Body of pancreas (tissue), 4 donors: Measurements from ENCODE around the gene MT1A. TPM values are rescaled to one million over a fixed set of nuclear protein-coding genes. Genes with fewer than 3 reads are reported as not detected.
"Not testable (repeated sequence)": the region's sequence is repeated elsewhere in the genome, so short reads cannot be mapped to it uniquely, and the experiment has no call there.

Source experiments
- ATAC-seq: fragments of 150-250 bp; one replicate; pipeline ENCODE4 v1.9.1; 2016
- DNase-seq, 4 donors: peaks; one replicate each; pipeline ENCODE4 v3.0.0-alpha.2; 2019
- H3K27ac ChIP-seq, 4 donors: fragments of 200-600 bp; sonication (generic); 1 replicate in 3 of 4; 2 replicates in 1 of 4; pipeline versions ENCODE4 v1.5.1 to v1.6.1; 2016 to 2019; ENCODE audit warnings: mild to moderate bottlenecking in 1 of 4, mixed read lengths in 1 of 4, moderate library complexity in 1 of 4
- H3K27me3 ChIP-seq, 2 donors: fragments of 200-600 bp; sonication (generic); one replicate each; pipeline ENCODE4 v1.6.0; 2016; ENCODE audit warnings: mild to moderate bottlenecking in 1 of 2
- H3K36me3 ChIP-seq, 2 donors: fragments of 200-600 bp; sonication (generic); replicated peaks in 1 of 2; 2 replicates each; pipeline ENCODE4 v1.5.1; 2016; ENCODE audit warnings: low read depth in 2 of 2; ENCODE audit not compliant: insufficient read depth in 1 of 2
- H3K4me1 ChIP-seq: fragments of 200-600 bp; sonication (generic); one replicate; pipeline ENCODE4 v1.6.0; 2016
- H3K4me3 ChIP-seq, 2 donors: fragments of 200-600 bp; sonication (generic); 1 replicate in 1 of 2; 2 replicates in 1 of 2; pipeline ENCODE4 v1.5.1; 2016 to 2019
- H3K9me3 ChIP-seq, 3 donors: fragments of 200-600 bp; sonication (generic); 1 replicate in 2 of 3; 2 replicates in 1 of 3; pipeline ENCODE4 v1.5.1; 2016
- CTCF ChIP-seq, 7 experiments: fragments of 450-650 bp in 4 of 7; fragments of 200-600 bp in 3 of 7; sonication (generic) in 3 of 7; IDR thresholded peaks; one replicate each; pipeline ENCODE4 v1.5.1; 2016 to 2019; ENCODE audit warnings: antibody characterized with exemption in 7 of 7
- POLR2A ChIP-seq, 3 donors: fragments of 450-650 bp; IDR thresholded peaks; one replicate each; pipeline ENCODE4 v1.6.1; 2016; ENCODE audit warnings: antibody characterized with exemption in 3 of 3, mild to moderate bottlenecking in 2 of 3
- WGBS, 2 donors: methylation state at CpG; one replicate each; pipeline ENCODE4 v1.1.5; 2017; 5-methylcytosine and 5-hydroxymethylcytosine counted together
- intact Hi-C: fragments of 100-400 bp; cut with DNase I; formaldehyde crosslinking; loops from one replicate; pipeline ENCODE4 v1.15.1; 2023
- total RNA-seq, 2 donors: library from RNA; depleted of rRNA; stranded (reverse); fragments of >200 nt; gene quantifications; one replicate each; pipeline ENCODE4 v1.1.0, GENCODE V29; 2016

Gene MT1A
- total RNA-seq, 2 donors from 2014 or later = 268 TPM; not detected in 1

- ATAC-seq = peak; percentile 34
- Histone ChIP-seq H3K4me3 (no peak within 1 kb of the TSS), H3K36me3 (no peaks in the 10 kb centered on the region), H3K27me3 (no peaks in the 10 kb centered on the region), H3K4me1 (peaks cover 47% of the 10 kb centered on the region), H3K9me3 (no peaks in the 10 kb centered on the region), H3K27ac (peak within 1 kb of the TSS; percentile 23 to 91 (median 83))
- WGBS, 2 donors = 13 to 32% methylated on average over 28 to 38 of the region's 38 CpGs
- TF ChIP-seq CTCF (IDR thresholded peaks at IDR 0.05) (no peak), POLR2A (IDR thresholded peaks at IDR 0.05) (no peak)
- peak; percentile 51 to 81 (median 62) for DNase-seq
- intact Hi-C loops = no loop called here
These were observed 30.8 kb downstream of the MT1A start, which contains the start of gene MT1H for GRCh38 chr16:56669005-56669839. TSS of gene MT1H (plus strand) at chr16:56669814. CDS start at chr16:56669885, 71 bp downstream.

- TF ChIP-seq CTCF (IDR thresholded peaks at IDR 0.05) (no peak), POLR2A (IDR thresholded peaks at IDR 0.05) (no peak)
- intact Hi-C loops = no loop called here
- no peak for DNase-seq
- WGBS, 2 donors = 18 to 21% methylated on average over 15 to 19 of the region's 19 CpGs
- no peak overlapping the region for H3K4me3 ChIP-seq
- no peak for ATAC-seq
- H3K36me3 ChIP-seq = no peaks in the 10 kb centered on the region
- no peaks in the 10 kb centered on the region for H3K9me3 ChIP-seq
- peaks cover 48% of the 10 kb centered on the region for H3K4me1 ChIP-seq
- peak overlapping the region in 3 of 4 donors; percentile 82 to 91 (median 84) for H3K27ac ChIP-seq
- no peaks in the 10 kb centered on the region for H3K27me3 ChIP-seq
These were observed 31.6 kb downstream of the MT1A start for GRCh38 chr16:56669840-56670619.

GRCh38 chr16:56670620-56670934 is 32.1 kb downstream of the MT1A start:
- no peaks in the 10 kb centered on the region for H3K9me3 ChIP-seq
- H3K4me1 ChIP-seq = peaks cover 48% of the 10 kb centered on the region
- TF ChIP-seq CTCF (IDR thresholded peaks at IDR 0.05) = no peak
- no peak for TF ChIP-seq POLR2A (IDR thresholded peaks at IDR 0.05)
- no peaks in the 10 kb centered on the region for H3K27me3 ChIP-seq
- DNase-seq (no peak), ATAC-seq (no peak)
- 21 to 68% methylated on average over 2 of the region's 2 CpGs for WGBS, 2 donors
- H3K36me3 ChIP-seq = no peaks in the 10 kb centered on the region
- peak overlapping the region in 1 of 4 donors; percentile 26 for H3K27ac ChIP-seq
- no peak overlapping the region for H3K4me3 ChIP-seq
- intact Hi-C loops = no loop called here

GRCh38 chr16:56671691-56672090 is 33.2 kb downstream of the MT1A start:
- H3K27ac ChIP-seq, DNase-seq, ATAC-seq, intact Hi-C loops, H3K36me3 ChIP-seq, H3K9me3 ChIP-seq, H3K4me3 ChIP-seq, H3K27me3 ChIP-seq: not testable (repeated sequence)
- H3K4me1 ChIP-seq = peaks cover 43% of the 10 kb centered on the region
- WGBS, 2 donors = 30 to 39% methylated on average over 2 of the region's 2 CpGs

- H3K27ac ChIP-seq, H3K36me3 ChIP-seq, DNase-seq, intact Hi-C loops, H3K9me3 ChIP-seq, H3K4me3 ChIP-seq, ATAC-seq, H3K27me3 ChIP-seq: not testable (repeated sequence)
- 73 to 78% methylated on average over 3 of the region's 3 CpGs for WGBS, 2 donors
- peaks cover 43% of the 10 kb centered on the region for H3K4me1 ChIP-seq
These were observed 33.7 kb downstream of the MT1A start for GRCh38 chr16:56672171-56672570.
